Measurements from ENCODE around the gene ADGRG2.

- no peak for TF ChIP-seq ZNF239 (CRISPR knock-in tag; IDR thresholded peaks at IDR 0.05)
- TF ChIP-seq ZNF436 (CRISPR knock-in tag; IDR thresholded peaks at IDR 0.05): no peak
- TF ChIP-seq SMARCA4 (IDR thresholded peaks at IDR 0.05): no peak
- no peak for TF ChIP-seq HDAC2 (IDR thresholded peaks at IDR 0.05)
- no peak for TF ChIP-seq ZBTB33 (CRISPR knock-in tag; IDR thresholded peaks at IDR 0.05)
- no peak for TF ChIP-seq HMG20B (CRISPR knock-in tag; IDR thresholded peaks at IDR 0.05)
- TF ChIP-seq MXI1 (IDR thresholded peaks at IDR 0.05; ENCODE audit: low read depth, low read length): no peak
- no peak for TF ChIP-seq ZBTB49 (CRISPR knock-in tag; IDR thresholded peaks at IDR 0.05; ENCODE audit: borderline replicate concordance)
These were observed 5.4 kb upstream of the ADGRG2 start for GRCh38 chrX:19127649-19128168.

Measured in K562 (cell line).